Naive thymus-derived CD8-positive, alpha-beta T cell (primary cell): ENCODE data around the gene ERBIN. TPM values are rescaled to one million over a fixed set of nuclear protein-coding genes. Genes with fewer than 3 reads are reported as not detected.
A peak's percentile ranks its signal among the peaks of the same experiment; 100 is the strongest.
"Not testable (repeated sequence)": the region's sequence is repeated elsewhere in the genome, so short reads cannot be mapped to it uniquely, and the experiment has no call there.

Source experiments
- ATAC-seq, 2 donors: fragments of 150-1000 bp; cut with Tn5 transposase in 1 of 2; sonication (Bioruptor Pico), chemical (Tn5 transposase) in 1 of 2; 1 replicate in 1 of 2; 2 replicates in 1 of 2; pipeline ENCODE4 v1.10.0; 2021; ENCODE audit warnings: mild to moderate bottlenecking in 2 of 2, moderate library complexity in 2 of 2
- POLR2A ChIA-PET: fragments of 350-600 bp; sonication (Branson Sonifier 250); formaldehyde crosslinking; loops from one replicate; lab custom pipeline; 2021; ENCODE audit warnings: antibody characterized with exemption; lab: Charles Lee
- DNase-seq, 10 donors: peaks; one replicate each; pipeline versions ENCODE4 v3.0.0 to v3.0.0-alpha.2; 2020 to 2022
- H3K27ac Mint-ChIP-seq, 10 donors: one replicate each; pipeline ENCODE4 v1.8.0; 2020 to 2022; ENCODE audit warnings: mild to moderate bottlenecking in 10 of 10, mixed read lengths in 10 of 10, moderate library complexity in 4 of 10, inconsistent platforms in 1 of 10
- H3K27me3 Mint-ChIP-seq, 5 donors: one replicate each; pipeline ENCODE4 v1.8.0; 2021 to 2022; ENCODE audit warnings: mixed read lengths in 5 of 5
- H3K36me3 Mint-ChIP-seq, 3 donors: one replicate each; pipeline ENCODE4 v1.8.0; 2020 to 2022; ENCODE audit warnings: mixed read lengths in 3 of 3, mild to moderate bottlenecking in 2 of 3, inconsistent platforms in 1 of 3
- H3K4me1 Mint-ChIP-seq, 4 donors: one replicate each; pipeline ENCODE4 v1.8.0; 2021 to 2022; ENCODE audit warnings: mixed read lengths in 4 of 4
- H3K4me3 Mint-ChIP-seq, 10 donors: one replicate each; pipeline ENCODE4 v1.8.0; 2020 to 2022; ENCODE audit warnings: mild to moderate bottlenecking in 10 of 10, mixed read lengths in 10 of 10, moderate library complexity in 6 of 10, inconsistent platforms in 1 of 10
- H3K9me3 Mint-ChIP-seq, 9 donors: one replicate each; pipeline ENCODE4 v1.8.0; 2020 to 2022; ENCODE audit warnings: mixed read lengths in 9 of 9, mild to moderate bottlenecking in 3 of 9, inconsistent platforms in 1 of 9, moderate library complexity in 1 of 9
- polyA plus RNA-seq, 3 donors: library from polyadenylated mRNA; unstranded; fragments of 300-500 nt; fragmentation: Illumina TruSeq; gene quantifications; one replicate each; pipeline ENCODE4 v1.2.3, GENCODE V29; 2021
- total RNA-seq, 8 experiments: library from RNA in 2 of 8; stranded (reverse) in 2 of 8; gene quantifications; one replicate each; pipeline ENCODE4 v1.2.3 and lab custom pipeline; 2021 to 2026

The ERBIN gene
- total RNA-seq: 100 to 1,000 TPM; 127 to 135 TPM
- 10 to 100 TPM; 50.3 to 53.8 (median 50.9) TPM for polyA plus RNA-seq
- 138 to 596 (median 346) reads per million in 6 experiments for total RNA-seq (lab: John Stamatoyannopoulos, UW)

GRCh38 chr5:65926276-65926783 lies at the start of gene ERBIN:
ERBIN (plus strand) TSS chr5:65926575; CDS start chr5:65992719, 66,144 bp downstream.
- POLR2A ChIA-PET: interaction anchor here (0.7 to 5.3 kb wide), 17 partner anchors 25 to 822 kb away, joined by 3 to 45 read pairs (median 3); partner anchors contain the start of genes NLN, SGTB and SREK1
- Mint-ChIP-seq H3K36me3 (peaks cover 0 to 18% (median 5%) of the 10 kb centered on the region in 3 donors), H3K4me1 (peaks cover 23 to 56% (median 38%) of the 10 kb centered on the region in 4 donors), H3K9me3 (no peaks in the 10 kb centered on the region), H3K27ac (peak within 1 kb of the TSS; percentile 95 to 98 (median 97)), H3K4me3 (peak within 1 kb of the TSS; percentile 86 to 100 (median 98)), H3K27me3 (no peaks in the 10 kb centered on the region)
- DNase-seq (peak; percentile 39 to 84 (median 64)), ATAC-seq (peak; percentile 15 to 16)

GRCh38 chr5:65876970-65877369 lies 49.4 kb upstream of the ERBIN start:
- peaks cover 0 to 15% (median 2%) of the 10 kb centered on the region in 3 donors for H3K36me3 Mint-ChIP-seq
- no peak overlapping the region for H3K4me3 Mint-ChIP-seq
- peaks cover 0 to 20% (median 7%) of the 10 kb centered on the region in 9 donors for H3K9me3 Mint-ChIP-seq
- H3K4me1 Mint-ChIP-seq: peaks cover 0 to 6% (median 3%) of the 10 kb centered on the region in 4 donors
- DNase-seq (no peak), ATAC-seq (no peak)
- POLR2A ChIA-PET: no interaction called here
- no peak overlapping the region for H3K27ac Mint-ChIP-seq
- H3K27me3 Mint-ChIP-seq: no peaks in the 10 kb centered on the region

- ATAC-seq, H3K27me3 Mint-ChIP-seq, H3K4me1 Mint-ChIP-seq, H3K27ac Mint-ChIP-seq, POLR2A ChIA-PET, H3K4me3 Mint-ChIP-seq, DNase-seq: not testable (repeated sequence)
- Mint-ChIP-seq H3K36me3 (peaks cover 0 to 15% (median 2%) of the 10 kb centered on the region in 3 donors), H3K9me3 (peaks cover 0 to 20% (median 7%) of the 10 kb centered on the region in 9 donors)
Observed at GRCh38 chr5:65879668-65880256, 46.6 kb upstream of the ERBIN start.

GRCh38 chr5:65880496-65881072 lies 45.8 kb upstream of the ERBIN start:
- Mint-ChIP-seq H3K4me3 (no peak overlapping the region), H3K9me3 (peaks cover 0 to 20% (median 7%) of the 10 kb centered on the region in 9 donors)
- ATAC-seq: no peak

GRCh38 chr5:65882278-65882677 lies 44.1 kb upstream of the ERBIN start:
- Mint-ChIP-seq H3K4me3 (no peak overlapping the region), H3K9me3 (peaks cover 0 to 14% (median 4%) of the 10 kb centered on the region in 9 donors)

More at GRCh38 chr5:65880496-65881072, 45.8 kb upstream of the ERBIN start:
- Mint-ChIP-seq H3K4me1 (peaks cover 0 to 6% (median 4%) of the 10 kb centered on the region in 4 donors), H3K27me3 (no peaks in the 10 kb centered on the region), H3K36me3 (peaks cover 0 to 15% (median 2%) of the 10 kb centered on the region in 3 donors), H3K27ac (no peak overlapping the region)
- no peak for DNase-seq
- POLR2A ChIA-PET: no interaction called here

GRCh38 chr5:65883461-65883860 lies 42.9 kb upstream of the ERBIN start:
- Mint-ChIP-seq H3K4me3 (no peak overlapping the region), H3K27ac (no peak overlapping the region), H3K27me3 (peaks cover 0 to 1% (median 0%) of the 10 kb centered on the region in 5 donors), H3K9me3 (peaks cover 0 to 3% (median 1%) of the 10 kb centered on the region in 9 donors), H3K36me3 (peaks cover 0 to 2% (median 1%) of the 10 kb centered on the region in 3 donors), H3K4me1 (peaks cover 0 to 4% (median 2%) of the 10 kb centered on the region in 4 donors)
- POLR2A ChIA-PET: no interaction called here
- DNase-seq (no peak), ATAC-seq (no peak)

More at GRCh38 chr5:65882278-65882677, 44.1 kb upstream of the ERBIN start:
- POLR2A ChIA-PET: interaction anchor here (0.6 kb wide), 1 partner anchor 42 kb away, joined by 3 read pairs; no protein-coding TSS in a partner anchor
- H3K4me1 Mint-ChIP-seq: peaks cover 0 to 4% (median 2%) of the 10 kb centered on the region in 4 donors
- H3K36me3 Mint-ChIP-seq: peaks cover 0 to 10% (median 2%) of the 10 kb centered on the region in 3 donors
- peaks cover 0 to 1% (median 0%) of the 10 kb centered on the region in 5 donors for H3K27me3 Mint-ChIP-seq
- DNase-seq (no peak), ATAC-seq (no peak)
- H3K27ac Mint-ChIP-seq: no peak overlapping the region

GRCh38 chr5:65886387-65886786 lies 40.0 kb upstream of the ERBIN start:
- peaks cover 0 to 2% (median 0%) of the 10 kb centered on the region in 9 donors for H3K9me3 Mint-ChIP-seq
- no peaks in the 10 kb centered on the region for H3K36me3 Mint-ChIP-seq
- POLR2A ChIA-PET: no interaction called here
- no peak overlapping the region for H3K27ac Mint-ChIP-seq
- no peak for ATAC-seq
- peaks cover 0 to 1% (median 0%) of the 10 kb centered on the region in 5 donors for H3K27me3 Mint-ChIP-seq
- no peak for DNase-seq
- no peak overlapping the region for H3K4me3 Mint-ChIP-seq
- H3K4me1 Mint-ChIP-seq: peaks cover 0 to 3% (median 0%) of the 10 kb centered on the region in 4 donors

GRCh38 chr5:65892024-65892423 lies 34.4 kb upstream of the ERBIN start:
- POLR2A ChIA-PET, H3K27ac Mint-ChIP-seq: not testable (repeated sequence)

GRCh38 chr5:65892801-65893200 lies 33.6 kb upstream of the ERBIN start:
- POLR2A ChIA-PET: interaction anchor here (0.6 kb wide), 1 partner anchor 8 kb away, joined by 5 read pairs; no protein-coding TSS in a partner anchor

More at GRCh38 chr5:65892024-65892423, 34.4 kb upstream of the ERBIN start:
- H3K4me1 Mint-ChIP-seq, H3K4me3 Mint-ChIP-seq, H3K27me3 Mint-ChIP-seq, H3K36me3 Mint-ChIP-seq, DNase-seq, ATAC-seq, H3K9me3 Mint-ChIP-seq: not testable (repeated sequence)

GRCh38 chr5:65893749-65894430 lies 32.5 kb upstream of the ERBIN start:
- H3K27ac Mint-ChIP-seq: no peak overlapping the region
- no peak for DNase-seq
- no peaks in the 10 kb centered on the region for H3K9me3 Mint-ChIP-seq
- peaks cover 0 to 2% (median 0%) of the 10 kb centered on the region in 5 donors for H3K27me3 Mint-ChIP-seq
- no peak overlapping the region for H3K4me3 Mint-ChIP-seq
- H3K36me3 Mint-ChIP-seq: no peaks in the 10 kb centered on the region
- POLR2A ChIA-PET: no interaction called here
- no peaks in the 10 kb centered on the region for H3K4me1 Mint-ChIP-seq
- no peak for ATAC-seq

More at GRCh38 chr5:65892801-65893200, 33.6 kb upstream of the ERBIN start:
- H3K27me3 Mint-ChIP-seq: peaks cover 0 to 2% (median 0%) of the 10 kb centered on the region in 5 donors
- ATAC-seq (no peak), DNase-seq (no peak)
- no peak overlapping the region for H3K4me3 Mint-ChIP-seq
- no peaks in the 10 kb centered on the region for H3K4me1 Mint-ChIP-seq
- no peak overlapping the region for H3K27ac Mint-ChIP-seq
- H3K36me3 Mint-ChIP-seq: no peaks in the 10 kb centered on the region
- peaks cover 0 to 2% (median 0%) of the 10 kb centered on the region in 9 donors for H3K9me3 Mint-ChIP-seq

- no peaks in the 10 kb centered on the region for H3K4me1 Mint-ChIP-seq
- ATAC-seq: no peak
- H3K4me3 Mint-ChIP-seq: no peak overlapping the region
- H3K27ac Mint-ChIP-seq: peak overlapping the region in 1 of 10 donors; percentile 40
- no peaks in the 10 kb centered on the region for H3K36me3 Mint-ChIP-seq
- no peak for DNase-seq
- peaks cover 0 to 2% (median 0%) of the 10 kb centered on the region in 5 donors for H3K27me3 Mint-ChIP-seq
- POLR2A ChIA-PET: interaction anchor here (0.9 kb wide), 1 partner anchor 29 kb away, joined by 3 read pairs; no protein-coding TSS in a partner anchor
- no peaks in the 10 kb centered on the region for H3K9me3 Mint-ChIP-seq
Observed at GRCh38 chr5:65895891-65896290, 30.5 kb upstream of the ERBIN start.

GRCh38 chr5:65900746-65901145 lies 25.6 kb upstream of the ERBIN start:
- Mint-ChIP-seq H3K36me3 (no peaks in the 10 kb centered on the region), H3K4me1 (no peaks in the 10 kb centered on the region), H3K9me3 (peaks cover 0 to 2% (median 0%) of the 10 kb centered on the region in 9 donors), H3K27me3 (peaks cover 0 to 2% (median 0%) of the 10 kb centered on the region in 5 donors), H3K4me3 (no peak overlapping the region), H3K27ac (no peak overlapping the region)
- POLR2A ChIA-PET: no interaction called here
- ATAC-seq (no peak), DNase-seq (no peak)
